B cell (primary cell): Measurements from ENCODE around the gene PHLPP1. TPM values are rescaled to one million over a fixed set of nuclear protein-coding genes. Genes with fewer than 3 reads are reported as not detected.

ENCODE experiments used
- ATAC-seq: fragments of 200-7000 bp; cut with Tn5 transposase; one replicate; pipeline ENCODE4 v1.10.0; 2021; ENCODE audit warnings: low read depth, mild to moderate bottlenecking, moderate number of reproducible peaks, moderate library complexity
- CTCF ChIA-PET: fragments of 350-600 bp; sonication (Branson Sonifier 250); formaldehyde crosslinking; loops from one replicate; lab custom pipeline; 2021; ENCODE audit warnings: antibody characterized with exemption, inconsistent platforms; lab: Charles Lee
- POLR2A ChIA-PET: fragments of 350-600 bp; sonication (Branson Sonifier 250); formaldehyde crosslinking; loops from one replicate; lab custom pipeline; 2021; ENCODE audit warnings: antibody characterized with exemption; lab: Charles Lee
- DNase-seq: peaks from one replicate; pipeline ENCODE4 v3.0.0; 2013
- H2AFZ ChIP-seq: 2 replicates; pipeline ENCODE4 v1.6.1; 2012; ENCODE audit warnings: mild to moderate bottlenecking, low read depth, low read length; ENCODE audit not compliant: insufficient read depth, poor library complexity, severe bottlenecking
- H3K27ac ChIP-seq, 2 donors: 1 replicate in 1 of 2; 2 replicates in 1 of 2; pipeline ENCODE4 v1.5.1; 2012 to 2013; ENCODE audit warnings: low read length in 2 of 2, mild to moderate bottlenecking in 2 of 2, moderate library complexity in 1 of 2
- H3K27me3 ChIP-seq, 4 experiments: fragments of 200-600 bp in 1 of 4; sonication (generic) in 1 of 4; replicated peaks in 1 of 4; 1 replicate in 2 of 4; 2 replicates in 2 of 4; pipeline versions ENCODE4 v1.6.1 to v1.7.0; 2013 to 2016; ENCODE audit warnings: low read length in 3 of 4, mild to moderate bottlenecking in 2 of 4, mixed read lengths in 1 of 4, moderate library complexity in 1 of 4; ENCODE audit not compliant: insufficient read depth in 4 of 4, control insufficient read depth in 3 of 4; ENCODE audit errors: control extremely low read depth in 1 of 4
- H3K36me3 ChIP-seq, 2 experiments: replicated peaks in 1 of 2; 1 replicate in 1 of 2; 2 replicates in 1 of 2; pipeline versions ENCODE4 v1.6.1 to v1.7.1; 2013; ENCODE audit warnings: low read length in 1 of 2; ENCODE audit not compliant: insufficient read depth in 2 of 2, control insufficient read depth in 1 of 2; ENCODE audit errors: control extremely low read depth in 1 of 2, extremely low read depth in 1 of 2
- H3K4me1 ChIP-seq, 2 donors: fragments of 200-600 bp in 1 of 2; sonication (generic) in 1 of 2; 1 replicate in 1 of 2; 2 replicates in 1 of 2; pipeline versions ENCODE4 v1.5.1 to v1.6.1; 2013 to 2017; ENCODE audit warnings: low read length in 2 of 2; ENCODE audit not compliant: control insufficient read depth in 2 of 2, insufficient read depth in 2 of 2
- H3K4me2 ChIP-seq: replicated peaks from 2 replicates; pipeline ENCODE3; 2012; ENCODE audit warnings: mild to moderate bottlenecking, low read depth, low read length; ENCODE audit not compliant: poor library complexity, severe bottlenecking
- H3K4me3 ChIP-seq, 5 experiments: fragments of 200-600 bp in 1 of 5; sonication (generic) in 1 of 5; 1 replicate in 3 of 5; 2 replicates in 2 of 5; pipeline versions ENCODE4 v1.5.1 to v1.7.0; 2011 to 2016; ENCODE audit warnings: low read length in 4 of 5, mild to moderate bottlenecking in 4 of 5, low read depth in 2 of 5, control low read depth in 1 of 5, moderate library complexity in 1 of 5; ENCODE audit not compliant: insufficient read depth in 1 of 5; ENCODE audit errors: control extremely low read depth in 1 of 5, extremely low read depth in 1 of 5
- H3K79me2 ChIP-seq: fragments of 200-600 bp; sonication (generic); one replicate; pipeline ENCODE4 v1.6.0; 2016; ENCODE audit warnings: low read length; ENCODE audit not compliant: control insufficient read depth, insufficient read depth
- H3K9ac ChIP-seq: fragments of 200-600 bp; sonication (generic); 2 replicates; pipeline ENCODE4 v1.6.1; 2017; ENCODE audit warnings: mild to moderate bottlenecking, low read length, moderate library complexity
- H3K9me3 ChIP-seq, 3 donors: one replicate each; pipeline versions ENCODE4 v1.6.1 to v1.7.1; 2013; ENCODE audit warnings: low read length in 2 of 3; ENCODE audit not compliant: control insufficient read depth in 2 of 3, insufficient read depth in 1 of 3; ENCODE audit errors: control extremely low read depth in 1 of 3
- H4K20me1 ChIP-seq: 2 replicates; pipeline ENCODE4 v1.6.0; 2012; ENCODE audit warnings: mild to moderate bottlenecking, low read length; ENCODE audit not compliant: insufficient read depth, control insufficient read depth, poor library complexity, severe bottlenecking
- H3K27ac Mint-ChIP-seq: one replicate; pipeline ENCODE4 v1.8.0; 2021; ENCODE audit warnings: mixed read lengths
- H3K27me3 Mint-ChIP-seq: one replicate; pipeline ENCODE4 v1.8.0; 2021; ENCODE audit warnings: mixed read lengths
- H3K4me1 Mint-ChIP-seq: one replicate; pipeline ENCODE4 v1.8.0; 2021; ENCODE audit warnings: mixed read lengths
- H3K4me3 Mint-ChIP-seq: one replicate; pipeline ENCODE4 v1.8.0; 2021; ENCODE audit warnings: mixed read lengths
- H3K9me3 Mint-ChIP-seq: one replicate; pipeline ENCODE4 v1.8.0; 2022; ENCODE audit warnings: mixed read lengths; ENCODE audit not compliant: insufficient read depth
- CTCF ChIP-seq: fragments of 200-600 bp; IDR thresholded peaks from one replicate; pipeline ENCODE4 v1.8.0; 2022; ENCODE audit warnings: antibody characterized with exemption, mild to moderate bottlenecking
- EZH2 ChIP-seq: IDR thresholded peaks from 2 replicates; pipeline ENCODE4 v1.6.1; 2012; ENCODE audit warnings: borderline replicate concordance, low read depth, mild to moderate bottlenecking, moderate library complexity, low read length; ENCODE audit not compliant: insufficient read depth, poor library complexity, severe bottlenecking
- WGBS: methylation state at CpG from one replicate; pipeline ENCODE4 v1.1.5; 2013; ENCODE audit warnings: missing lambda C conversion rate; ENCODE audit not compliant: insufficient coverage; 5-methylcytosine and 5-hydroxymethylcytosine counted together
- intact Hi-C: fragments of 100-400 bp; cut with micrococcal nuclease; formaldehyde crosslinking; loops from one replicate; pipeline ENCODE4 v1.10.0; 2022
- polyA plus RNA-seq: library from polyadenylated mRNA; depleted of rRNA; stranded (reverse); fragments of >200 nt; gene quantifications from 2 replicates; pipeline ENCODE4 v1.2.3, GENCODE V29; 2012
- total RNA-seq, 2 donors: library from RNA; stranded (reverse); fragments of 120-200 nt in 1 of 2; gene quantifications; 1 replicate in 1 of 2; 2 replicates in 1 of 2; pipeline versions ENCODE4 v1.2.3 to v1.2.4, GENCODE V29; 2013 to 2022

Gene PHLPP1
- total and polyA plus RNA-seq, 2 donors (not counting 1 experiment from before 2014, with no cell fraction given) = 3.0 to 20.7 TPM

DNA sequence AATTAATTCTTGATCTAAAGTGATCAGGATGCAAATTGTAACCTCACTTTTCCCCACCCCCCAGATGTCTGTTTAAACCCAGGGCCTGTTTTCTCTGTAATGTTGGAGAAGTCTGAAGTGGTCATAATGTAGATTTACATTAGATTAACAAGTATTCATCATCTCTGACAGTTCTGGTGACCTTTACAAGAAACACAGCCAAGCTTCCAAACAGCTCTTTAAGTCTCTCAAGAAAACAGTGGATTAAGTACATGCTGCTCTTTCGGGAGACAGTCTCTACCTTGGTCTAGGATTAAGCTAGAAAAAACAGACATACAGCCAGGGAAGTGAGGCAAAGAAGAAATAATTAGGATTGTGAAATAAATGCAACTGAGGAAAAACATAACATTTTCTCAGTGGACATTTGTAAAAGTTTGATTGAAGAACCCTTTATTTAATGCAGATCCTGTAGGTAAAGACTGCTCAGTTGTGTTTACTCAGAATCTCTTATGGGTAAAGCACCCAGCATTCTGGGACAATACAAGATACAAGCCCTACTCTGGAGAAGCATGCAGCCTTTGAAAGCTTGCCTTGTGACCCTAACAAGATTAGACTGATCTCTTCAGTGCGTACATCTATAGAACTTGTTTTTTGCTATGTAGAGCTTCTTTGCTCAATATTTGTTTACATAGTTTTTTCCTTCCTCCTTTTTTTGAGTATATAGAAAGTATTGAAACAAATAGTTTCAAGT is 203.9 kb downstream of the PHLPP1 start:
- H3K36me3 ChIP-seq = peaks cover 0 to 9% of the 10 kb centered on the region in 2 experiments
- intact Hi-C loops = no loop called here
- ChIA-PET CTCF (interaction anchor here (1.1 kb wide), 1 partner anchor 420 kb away, joined by 3 read pairs; no protein-coding TSS in a partner anchor), POLR2A (no interaction called here)
- no peaks in the 10 kb centered on the region for H3K27me3 ChIP-seq
- Mint-ChIP-seq H3K4me1 (peaks cover 14% of the 10 kb centered on the region), H3K4me3 (no peak overlapping the region), H3K27ac (no peak overlapping the region), H3K27me3 (no peaks in the 10 kb centered on the region), H3K9me3 (no peaks in the 10 kb centered on the region)
- H3K4me3 ChIP-seq = no peak overlapping the region
- TF ChIP-seq EZH2 (no peak), CTCF (no peak)
- H3K4me2 ChIP-seq = no peak overlapping the region
- no peak overlapping the region for H3K27ac ChIP-seq
- no peak overlapping the region for H2AFZ ChIP-seq
- ATAC-seq = no peak
- H3K4me1 ChIP-seq = peaks cover 6 to 10% of the 10 kb centered on the region in 2 donors
- H4K20me1 ChIP-seq = no peaks in the 10 kb centered on the region
- H3K79me2 ChIP-seq = no peaks in the 10 kb centered on the region
- WGBS = no CpG with 5 or more reads among the region's 2 CpGs
- DNase-seq = no peak
- no peak overlapping the region for H3K9ac ChIP-seq
- H3K9me3 ChIP-seq = no peaks in the 10 kb centered on the region

GRCh38 chr18:62925031-62925688 is 209.8 kb downstream of the PHLPP1 start:
- intact Hi-C loops = no loop called here
- Mint-ChIP-seq H3K4me1 (peaks cover 8% of the 10 kb centered on the region), H3K27ac (no peak overlapping the region), H3K4me3 (no peak overlapping the region), H3K9me3 (no peaks in the 10 kb centered on the region), H3K27me3 (no peaks in the 10 kb centered on the region)
- ChIA-PET CTCF (no interaction called here), POLR2A (no interaction called here)
- Histone ChIP-seq H3K36me3 (peaks cover 0 to 4% of the 10 kb centered on the region in 2 experiments), H3K79me2 (no peaks in the 10 kb centered on the region), H4K20me1 (no peaks in the 10 kb centered on the region), H3K9ac (no peak overlapping the region), H3K27me3 (no peaks in the 10 kb centered on the region), H3K4me2 (no peak overlapping the region), H3K4me3 (no peak overlapping the region), H2AFZ (no peak overlapping the region), H3K27ac (no peak overlapping the region), H3K9me3 (no peaks in the 10 kb centered on the region), H3K4me1 (peaks cover 0 to 4% of the 10 kb centered on the region in 2 donors)
- DNase-seq (no peak), ATAC-seq (no peak)
- TF ChIP-seq EZH2 (no peak), CTCF (no peak)
- WGBS = 63% methylated on average over 4 of the region's 5 CpGs
